Measurements from ENCODE around the gene USP33. TPM values are rescaled to one million over a fixed set of nuclear protein-coding genes. Genes with fewer than 3 reads are reported as not detected.
"Not testable (repeated sequence)": the region's sequence is repeated elsewhere in the genome, so short reads cannot be mapped to it uniquely, and the experiment has no call there.

Gene USP33
- total and polyA plus RNA-seq, 4 experiments from 2014 or later = 43.0 to 89.1 (median 65.4) TPM

DNA sequence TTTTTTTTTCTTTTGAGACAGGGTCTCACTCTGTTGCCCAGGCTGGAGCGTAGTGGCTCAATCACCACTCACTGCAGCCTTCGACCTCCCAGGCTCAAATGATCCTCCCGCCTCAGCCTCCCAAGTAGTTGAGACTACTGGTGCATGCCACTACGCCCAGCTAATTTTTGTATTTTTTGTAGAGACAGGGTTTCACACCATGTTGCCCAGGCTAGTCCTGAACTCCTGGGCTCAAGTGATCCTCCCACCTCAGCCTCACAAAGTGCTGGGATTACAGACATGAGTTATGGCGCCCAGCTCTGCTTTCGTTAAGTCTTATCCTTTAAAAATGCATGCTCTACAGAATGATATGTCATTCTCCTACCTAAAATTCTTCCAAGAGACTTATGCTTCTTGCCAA, 113.4 kb downstream of the USP33 start:
- peaks cover 49 to 53% of the 10 kb centered on the region in 2 donors for H3K36me3 Mint-ChIP-seq
- H3K27me3 ChIP-seq (ENCODE audit: insufficient read depth, low read length); H3K27ac ChIP-seq (ENCODE audit: low read depth, low read length); H3K36me3 ChIP-seq (ENCODE audit: insufficient read depth, low read length); POLR2A ChIA-PET (ENCODE audit: partially characterized antibody); H3K27me3 Mint-ChIP-seq; H3K9me3 ChIP-seq (ENCODE audit: control insufficient read depth in 1 of 2, low read length in 2 of 2); H3K4me3 ChIP-seq (ENCODE audit: low read length in 2 of 2); H3K27ac Mint-ChIP-seq; intact Hi-C loops (cut with micrococcal nuclease); CTCF ChIA-PET (ENCODE audit: partially characterized antibody); H3K4me1 ChIP-seq (ENCODE audit: insufficient read depth, low read length); DNase-seq: not testable (repeated sequence)
- peaks cover 18 to 26% (median 21%) of the 10 kb centered on the region in 4 donors for H3K4me1 Mint-ChIP-seq
- peak overlapping the region in 1 of 8 donors; percentile 9 for H3K4me3 Mint-ChIP-seq
- H3K9me3 Mint-ChIP-seq = peaks cover 0 to 32% (median 22%) of the 10 kb centered on the region in 8 donors

Other genes with a start within 250 kb of the USP33 start
- 10 to 100 TPM; 64.6 to 65.5 TPM for gene ZZZ3, start 77.2 kb downstream of the USP33 start, total RNA-seq
- gene ZZZ3, start 77.2 kb downstream of the USP33 start, polyA plus RNA-seq = 10 to 100 TPM; 22.9 to 39.8 TPM
- gene MIGA1, start 19.8 kb upstream of the USP33 start, total RNA-seq = 10 to 100 TPM; 21.7 TPM
- gene MIGA1, start 19.8 kb upstream of the USP33 start, polyA plus RNA-seq = 1 to 10 TPM; 6.0 to 7.3 TPM
- gene NEXN, start 128.8 kb upstream of the USP33 start, total RNA-seq = under 1 TPM; 0.47 to 0.67 TPM
- under 1 TPM; 0.31 to 0.57 TPM for gene NEXN, start 128.8 kb upstream of the USP33 start, polyA plus RNA-seq
- gene FUBP1, start 219.2 kb upstream of the USP33 start, total RNA-seq = 100 to 1,000 TPM; 246 to 270 TPM
- gene FUBP1, start 219.2 kb upstream of the USP33 start, polyA plus RNA-seq = 10 to 100 TPM; 31.5 to 58.0 TPM
- 10 to 100 TPM; 15.5 to 18.3 TPM for gene DNAJB4, start 245.1 kb upstream of the USP33 start, total RNA-seq
- gene DNAJB4, start 245.1 kb upstream of the USP33 start, polyA plus RNA-seq = 1 to 10 TPM; 8.7 to 9.8 TPM

Data from CD4-positive, alpha-beta memory T cell (primary cell).